GOT3 (cell line): ENCODE measurements around the gene SLC16A2.
"Not testable (repeated sequence)": the region's sequence is repeated elsewhere in the genome, so short reads cannot be mapped to it uniquely, and the experiment has no call there.

ENCODE experiments used
- DNase-seq: peaks from one replicate; lab custom pipeline; 2025; ENCODE audit warnings: mixed read lengths; lab: John Stamatoyannopoulos, UW

Gene SLC16A2

DNA sequence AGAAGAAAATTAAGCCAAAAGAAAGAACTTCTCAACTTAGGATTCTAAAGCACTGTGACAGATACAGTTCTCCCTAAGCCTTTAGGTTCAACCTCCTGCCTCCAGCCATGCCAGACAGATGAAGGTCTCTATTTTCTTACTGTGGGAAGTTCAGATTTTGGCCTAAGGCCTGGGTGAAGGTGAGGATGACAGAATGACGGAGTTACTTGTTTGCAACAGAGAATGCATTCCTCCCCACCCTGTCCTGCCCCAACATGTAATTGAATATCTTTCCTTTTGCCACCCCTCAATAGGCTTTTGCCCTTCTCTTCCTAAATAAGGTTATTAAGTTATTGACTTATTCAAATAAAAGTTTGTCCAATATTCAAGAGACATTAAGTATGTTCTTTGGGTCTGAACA lies 25.6 kb downstream of the SLC16A2 start:
- DNase-seq, result no peak

DNA sequence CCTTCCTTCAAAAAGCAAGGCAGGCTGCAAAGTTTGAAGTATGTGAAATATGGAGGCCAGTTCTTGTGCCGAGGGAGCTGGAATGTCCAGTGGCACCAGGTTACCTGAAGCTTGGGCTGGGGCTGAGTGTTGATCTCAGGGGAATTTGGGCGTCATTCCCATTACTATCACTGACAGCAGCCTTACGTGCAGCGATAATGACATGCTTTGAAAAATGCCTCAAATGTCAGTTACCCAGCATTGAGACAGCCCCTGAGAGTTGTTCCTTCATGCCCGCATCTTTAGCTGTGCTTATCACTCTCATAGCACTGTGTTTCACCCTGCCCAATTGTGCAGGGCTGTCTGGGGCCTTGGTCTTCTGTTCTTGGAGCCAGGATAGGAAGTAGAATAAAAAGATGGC lies 27.4 kb downstream of the SLC16A2 start:
- no peak for DNase-seq

DNA sequence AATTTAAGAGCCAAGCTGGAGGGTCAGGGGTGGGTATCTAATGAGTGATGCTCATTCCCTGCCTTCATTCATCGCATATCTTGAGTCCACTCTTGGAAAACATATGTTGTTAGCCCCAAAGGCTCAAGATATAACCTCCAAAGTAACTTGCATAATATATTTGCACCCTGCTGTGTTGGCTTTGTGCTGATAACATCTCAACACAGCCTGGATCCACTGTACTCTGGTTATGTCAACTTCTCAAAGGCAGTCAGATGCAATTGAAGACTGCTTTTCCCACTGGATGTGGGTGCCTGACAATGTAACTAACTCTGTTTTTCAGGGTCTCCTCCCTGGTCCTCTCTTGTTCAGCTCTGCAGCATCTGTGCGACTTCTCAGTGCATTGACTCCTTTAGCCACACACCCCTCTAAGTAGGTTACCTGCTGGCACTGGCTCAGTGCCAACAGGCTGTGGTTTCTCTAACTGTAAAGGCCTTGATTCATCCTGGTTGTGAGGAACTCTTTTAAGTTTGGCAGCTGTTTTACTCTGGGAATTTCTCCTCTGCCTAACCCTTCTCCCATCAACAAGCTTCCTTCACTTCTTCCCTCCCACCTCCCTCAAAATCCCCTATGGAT lies 28.1 kb downstream of the SLC16A2 start:
- DNase-seq, result no peak

DNA sequence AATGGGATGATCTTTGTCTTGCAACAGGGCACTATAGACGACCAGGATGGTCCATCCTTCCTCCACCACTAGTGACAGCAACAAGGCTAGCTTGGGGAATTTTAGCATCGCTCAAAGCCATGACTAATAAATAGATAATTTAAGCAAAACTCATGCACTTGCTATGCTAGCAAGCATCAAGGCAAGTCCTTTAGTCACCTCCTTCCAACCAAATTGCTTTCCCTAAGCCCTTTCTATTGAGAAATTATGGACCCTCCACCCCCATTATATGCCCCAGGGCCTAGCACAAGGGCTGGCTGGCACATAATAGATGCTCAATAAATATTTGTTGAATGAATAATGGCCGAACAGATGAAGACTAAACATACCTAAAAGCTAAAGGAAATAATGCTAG lies 28.6 kb downstream of the SLC16A2 start:
- no peak for DNase-seq

DNA sequence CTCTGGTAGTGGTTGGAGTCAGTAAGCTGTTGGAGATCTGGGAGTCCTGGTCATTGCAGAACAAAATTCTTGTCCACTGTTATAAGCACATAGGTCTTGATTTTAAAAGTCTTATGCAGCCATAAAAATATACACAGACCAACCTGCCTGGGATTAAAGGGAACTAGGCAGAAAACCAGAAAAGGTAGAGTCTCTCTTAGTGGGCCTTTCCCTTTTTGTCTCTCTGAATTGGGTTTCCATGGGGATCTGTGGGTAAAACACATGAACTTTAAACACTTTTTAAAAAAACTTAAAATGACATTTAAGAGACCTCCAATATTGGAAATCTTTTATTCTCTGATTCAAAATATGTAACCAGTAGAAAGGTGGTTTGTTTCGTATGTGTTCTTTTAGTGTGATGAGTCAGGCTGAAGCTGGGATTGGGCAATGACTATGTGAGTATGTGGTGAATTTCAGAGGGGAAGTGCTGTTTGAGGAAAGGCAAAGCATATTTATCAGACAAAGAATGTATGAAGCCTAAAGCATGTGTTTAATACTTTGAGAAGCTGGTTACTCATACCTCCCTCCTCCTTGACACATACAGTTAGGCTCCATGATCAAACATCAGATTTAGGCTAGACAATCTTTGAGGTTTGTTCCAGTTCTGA lies 29.6 kb downstream of the SLC16A2 start:
- DNase-seq, result no peak

DNA sequence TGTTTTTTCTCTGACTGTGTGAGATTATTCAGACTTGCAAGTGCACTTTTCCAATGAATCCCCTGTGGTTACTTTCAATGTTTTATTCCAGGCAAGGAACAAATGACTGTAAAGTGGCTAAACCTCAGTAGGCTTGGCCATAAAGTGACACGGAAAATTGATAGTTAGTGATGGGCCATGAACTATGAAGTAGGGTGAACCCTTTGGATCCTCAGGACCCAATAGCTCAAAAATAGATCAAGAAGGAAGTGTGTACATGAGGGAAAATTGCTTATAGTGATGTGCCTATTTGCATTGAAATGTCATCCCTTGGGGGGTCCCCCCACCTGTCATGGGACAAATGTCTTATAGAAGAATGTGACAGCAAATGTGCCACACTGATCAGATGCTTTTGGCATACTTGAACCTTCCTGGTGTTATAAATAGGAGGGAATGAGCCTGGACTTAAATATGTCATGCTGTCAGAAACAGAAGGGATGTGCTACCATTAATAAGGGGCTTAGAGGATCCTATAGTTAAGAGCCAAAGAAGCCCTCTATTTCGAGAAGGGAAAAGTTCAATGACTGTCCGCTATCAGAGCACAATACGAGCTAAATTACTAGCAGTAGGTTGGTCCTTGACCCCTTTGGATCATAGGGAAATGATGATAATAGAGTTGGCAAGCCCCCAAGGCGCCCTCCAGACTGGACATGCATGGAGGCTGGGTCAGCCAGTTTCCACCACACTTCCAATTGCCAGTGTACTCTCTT lies 30.3 kb downstream of the SLC16A2 start:
- DNase-seq, result no peak

- no peak for DNase-seq
Observed at GRCh38 chrX:74452199-74452481, 30.8 kb downstream of the SLC16A2 start.

DNA sequence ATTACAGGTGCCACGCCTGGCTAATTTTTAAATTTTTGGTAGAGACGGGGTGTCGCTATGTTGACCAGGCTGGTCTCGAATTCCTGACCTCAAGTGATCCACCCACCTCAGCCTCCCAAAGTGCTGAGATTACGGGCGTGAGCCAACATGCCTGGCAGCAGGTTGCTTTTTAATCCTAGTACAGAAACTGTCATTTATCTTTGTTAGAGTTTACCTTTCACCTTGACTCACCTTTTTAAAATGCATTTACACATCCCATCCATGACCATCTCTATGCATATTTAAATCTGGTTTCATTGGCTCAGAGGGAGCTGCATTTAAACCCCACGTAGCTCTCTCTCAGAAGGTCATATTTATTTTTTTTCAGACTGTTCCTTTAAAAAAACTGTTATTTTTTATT lies 31.9 kb downstream of the SLC16A2 start:
- DNase-seq, result no peak

DNA sequence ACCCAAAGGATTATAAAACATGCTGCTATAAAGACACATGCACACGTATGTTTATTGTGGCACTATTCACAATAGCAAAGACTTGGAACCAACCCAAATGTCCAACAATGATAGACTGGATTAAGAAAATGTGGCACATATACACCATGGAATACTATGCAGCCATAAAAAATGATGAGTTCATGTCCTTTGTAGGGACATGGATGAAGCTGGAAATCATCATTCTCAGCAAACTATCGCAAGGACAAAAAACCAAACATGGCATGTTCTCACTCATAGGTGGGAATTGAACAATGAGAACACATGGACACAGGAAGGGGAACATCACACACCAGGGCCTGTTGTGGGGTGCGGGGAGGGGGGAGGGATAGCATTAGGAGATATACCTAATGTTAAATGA lies 32.9 kb downstream of the SLC16A2 start:
- DNase-seq, result not testable (repeated sequence)

DNA sequence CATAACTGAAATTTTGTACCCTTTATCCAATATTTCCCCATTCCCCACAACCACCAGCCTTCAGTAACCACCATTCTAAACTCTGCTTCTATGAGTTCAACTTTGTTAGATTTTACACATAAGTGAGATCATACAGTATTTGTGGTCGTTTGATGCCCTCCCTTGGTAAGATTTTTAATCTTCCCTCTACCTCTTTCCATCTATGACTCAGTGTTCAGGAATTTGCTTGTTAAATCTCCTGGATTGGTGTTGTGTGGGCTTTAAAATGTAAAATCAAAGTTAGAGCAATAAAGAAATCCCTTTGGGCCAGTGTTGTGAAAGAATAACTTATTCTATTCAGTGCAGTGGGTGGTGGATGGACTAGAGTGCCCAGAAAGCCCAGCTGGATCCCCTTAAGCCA lies 37.4 kb downstream of the SLC16A2 start:
- no peak for DNase-seq

DNA sequence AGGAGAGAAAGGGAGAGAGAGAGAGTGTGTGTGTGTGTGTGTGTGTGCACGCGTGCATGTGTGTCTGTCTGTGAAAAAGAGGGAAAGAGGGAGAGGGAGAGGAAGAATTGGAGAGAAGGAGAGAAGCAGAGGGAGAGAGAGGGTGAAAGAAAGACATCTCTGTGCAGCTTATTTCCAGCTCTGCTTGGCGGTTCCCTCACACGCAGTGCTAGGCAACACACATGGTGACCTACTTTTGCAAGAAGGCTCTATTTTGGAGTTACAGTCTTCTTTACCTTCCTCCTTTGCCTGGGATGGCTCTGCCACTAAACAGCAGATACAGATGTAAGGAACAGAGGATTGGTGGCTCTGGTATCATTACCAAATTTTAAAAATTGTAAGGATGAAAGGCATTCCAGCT lies 40.1 kb downstream of the SLC16A2 start:
- no peak for DNase-seq

DNA sequence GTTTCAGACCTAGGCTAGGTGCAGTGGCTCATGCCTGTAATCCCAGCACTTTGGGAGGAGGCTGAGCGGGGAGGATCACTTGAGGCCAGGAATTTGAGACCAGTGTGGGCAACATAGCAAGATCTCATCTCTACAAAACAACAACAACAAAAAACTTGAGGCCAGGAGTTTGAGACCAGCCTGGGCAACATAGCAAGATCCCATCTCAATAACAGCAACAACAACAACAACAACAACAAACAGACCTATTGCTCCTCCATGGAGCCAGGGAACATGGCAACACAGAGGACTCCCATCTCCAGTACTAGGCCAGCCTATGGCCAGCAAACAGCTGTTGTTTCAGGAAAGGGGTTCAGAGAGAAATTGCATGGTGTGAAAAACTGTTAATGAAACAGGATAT lies 43.4 kb downstream of the SLC16A2 start:
- no peak for DNase-seq

DNA sequence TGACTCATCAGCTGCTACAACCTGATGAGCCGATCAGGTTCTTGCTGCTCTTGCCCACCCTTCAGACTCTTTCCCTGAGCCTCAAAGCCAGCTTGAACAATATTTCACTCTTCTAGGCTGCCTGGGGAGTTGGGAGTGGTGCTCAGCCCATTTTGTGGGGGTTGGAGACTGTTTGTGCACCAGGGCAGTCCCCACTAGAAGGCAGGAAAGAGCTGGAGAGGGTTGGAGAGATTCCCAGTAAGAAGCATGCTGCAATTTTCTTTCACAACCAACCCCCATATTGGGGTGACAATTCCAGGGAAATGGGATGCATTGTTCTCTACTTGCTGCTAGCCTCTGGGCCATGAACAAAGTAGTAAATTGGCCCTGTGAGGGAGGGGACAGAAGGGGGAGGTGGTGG lies 44.1 kb downstream of the SLC16A2 start:
- no peak for DNase-seq

GRCh38 chrX:74467656-74468055 lies 46.4 kb downstream of the SLC16A2 start:
- no peak for DNase-seq

DNA sequence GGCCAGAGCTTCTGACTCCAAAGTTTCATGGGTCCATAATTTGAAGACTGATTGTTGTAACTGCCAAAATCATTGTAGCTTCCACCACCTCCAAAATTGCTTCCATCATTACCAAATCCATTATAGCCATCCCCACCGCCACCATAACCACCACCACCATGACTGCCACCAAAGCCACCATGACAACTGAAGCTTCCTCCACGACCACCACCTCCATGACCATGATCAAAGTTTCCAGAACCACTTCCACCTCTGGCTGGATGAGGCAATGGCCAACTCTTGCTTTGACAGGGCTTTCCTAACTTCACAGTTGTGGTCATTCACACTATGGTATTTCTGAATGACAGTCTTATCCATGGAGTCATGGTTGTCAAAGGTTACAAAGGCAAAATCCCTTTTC lies 51.8 kb downstream of the SLC16A2 start:
- DNase-seq, result not testable (repeated sequence)

GRCh38 chrX:74490247-74490646 lies 69.0 kb downstream of the SLC16A2 start:
- no peak for DNase-seq

DNA sequence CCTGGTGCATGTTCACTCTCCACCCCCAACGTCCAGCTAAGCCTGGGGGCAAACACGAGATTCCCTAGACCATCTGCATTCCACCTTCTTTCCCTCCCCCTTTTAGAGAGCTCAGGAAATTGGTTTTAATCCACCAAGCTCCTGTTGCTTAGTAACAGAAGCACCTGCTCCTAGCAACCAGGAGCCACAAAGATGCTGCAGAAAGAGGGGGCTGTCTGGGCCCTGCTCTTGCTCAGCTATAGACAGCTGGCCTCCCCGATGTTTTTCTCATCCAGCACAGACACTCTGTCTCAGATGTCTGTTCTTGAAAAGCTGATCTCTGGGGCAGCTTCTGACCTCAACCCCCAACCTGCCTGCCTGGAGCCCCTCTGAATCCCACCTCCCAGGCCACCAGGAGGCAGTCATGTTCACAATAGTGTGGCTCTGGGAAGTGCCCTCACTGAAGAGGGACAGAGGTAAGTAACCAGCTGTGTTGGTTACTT lies 71.5 kb downstream of the SLC16A2 start:
- DNase-seq, result no peak

GRCh38 chrX:74493806-74494205 lies 72.5 kb downstream of the SLC16A2 start:
- no peak for DNase-seq

GRCh38 chrX:74498924-74499323 lies 77.6 kb downstream of the SLC16A2 start:
- DNase-seq, result no peak

DNA sequence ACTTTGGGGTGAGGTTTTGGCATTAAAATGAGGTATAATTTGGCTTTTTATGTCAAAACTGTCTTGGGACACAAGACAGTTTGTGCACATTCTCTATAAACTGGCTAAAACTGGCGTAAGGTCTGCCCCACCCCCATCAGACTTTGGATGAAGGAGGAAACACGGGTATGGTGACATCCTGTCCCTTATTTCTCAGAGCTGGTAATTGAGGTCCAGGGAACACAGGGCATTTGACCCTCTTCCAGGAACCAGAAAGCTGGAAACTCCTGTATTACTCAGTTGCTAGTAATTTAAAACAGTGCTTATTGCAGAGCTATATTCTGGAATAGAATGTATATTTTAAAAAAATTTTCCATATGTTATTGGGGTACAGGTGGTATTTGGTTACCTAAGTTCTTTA lies 78.8 kb downstream of the SLC16A2 start:
- no peak for DNase-seq

DNA sequence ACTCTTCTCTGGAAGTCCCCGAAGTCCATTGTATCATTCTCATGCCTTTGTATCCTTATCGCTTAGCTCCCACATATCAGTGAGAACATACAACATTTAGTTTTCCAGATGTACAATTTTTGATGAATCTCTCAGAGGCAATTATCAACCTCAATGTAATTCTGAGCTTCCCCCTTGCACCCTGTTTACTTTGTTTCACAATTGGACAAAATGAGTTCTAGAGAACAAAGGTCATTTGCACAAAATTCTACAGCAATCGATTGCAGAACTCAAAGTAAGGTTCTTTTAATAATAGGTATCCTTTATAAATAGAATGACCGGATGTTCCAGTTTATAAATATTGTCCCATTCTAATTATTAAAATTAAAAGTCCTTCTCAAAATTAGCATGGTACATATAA lies 79.3 kb downstream of the SLC16A2 start:
- DNase-seq, result no peak

- DNase-seq, result no peak
Observed at GRCh38 chrX:74505437-74505836, 84.1 kb downstream of the SLC16A2 start.

DNA sequence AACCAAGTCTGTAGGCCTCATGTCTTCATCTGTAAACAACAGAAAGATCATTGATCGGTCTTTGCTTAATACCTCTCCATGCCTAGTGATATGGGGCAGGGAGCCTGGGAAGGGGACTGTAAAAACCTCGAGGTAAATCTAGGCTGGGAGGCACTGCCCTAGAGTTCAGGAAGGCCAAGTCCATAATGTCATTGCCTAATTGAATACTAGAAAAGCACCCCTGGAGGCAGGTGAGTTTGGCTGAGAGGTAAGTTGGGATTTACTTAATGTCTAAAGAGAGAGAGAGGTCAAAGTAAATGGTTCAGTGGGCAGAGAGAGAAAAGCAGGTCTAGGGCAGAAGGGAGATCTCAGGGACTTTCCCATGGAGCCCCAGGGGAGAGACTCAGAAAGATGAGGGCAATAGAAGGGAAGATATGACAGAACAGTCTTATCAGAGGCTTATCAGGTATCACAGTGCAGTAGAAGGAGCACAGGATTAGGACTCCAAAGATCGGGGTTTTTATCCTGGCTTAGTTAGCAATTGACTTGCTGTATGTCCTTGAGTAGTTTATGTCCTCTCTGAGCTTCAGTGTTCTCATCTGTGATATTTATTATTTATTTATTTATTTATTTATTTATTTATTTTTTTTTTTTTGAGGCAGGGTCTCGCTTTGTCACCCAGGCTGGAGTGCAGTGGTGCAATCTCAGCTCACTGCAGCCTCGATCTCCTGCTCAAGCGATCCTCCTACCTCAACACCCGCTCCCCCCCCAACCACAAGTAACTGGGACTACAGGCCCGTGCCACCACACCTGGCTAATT lies 85.2 kb downstream of the SLC16A2 start:
- no peak for DNase-seq
